H1 (cell line): ENCODE results near the gene PLTP. TPM values are rescaled to one million over a fixed set of nuclear protein-coding genes. Genes with fewer than 3 reads are reported as not detected.

Experiments
- CTCF ChIA-PET: fragments of 300-600 bp; sonication (Branson Sonifier 250); formaldehyde crosslinking; loops from one replicate; lab custom pipeline; 2021; ENCODE audit not compliant: partially characterized antibody; lab: Charles Lee
- POLR2A ChIA-PET: fragments of 300-600 bp; sonication (Branson Sonifier 250); formaldehyde crosslinking; loops from one replicate; lab custom pipeline; 2021; ENCODE audit warnings: inconsistent platforms; ENCODE audit not compliant: partially characterized antibody; lab: Charles Lee
- DNase-seq, 2 experiments: peaks; one replicate each; pipeline versions ENCODE4 v3.0.0 to v3.0.0-alpha.2; 2010 to 2022; ENCODE audit warnings: low spot score in 2 of 2, low read depth in 1 of 2, mixed read lengths in 1 of 2
- FAIRE-seq: peaks from 2 replicates; lab custom pipeline; 2011; peaks lifted over from hg19 to GRCh38; lab: Jason Lieb, UNC
- H2AFZ ChIP-seq: 2 replicates; pipeline ENCODE4 v1.8.1; 2012; ENCODE audit warnings: low read length, inconsistent platforms
- H2AK5ac ChIP-seq: 2 replicates; pipeline ENCODE4 v1.6.1; 2013; ENCODE audit warnings: low read depth, low read length
- H2BK120ac ChIP-seq: replicated peaks from 2 replicates; pipeline ENCODE3; 2013; ENCODE audit warnings: low read depth, low read length, inconsistent platforms
- H2BK12ac ChIP-seq: 2 replicates; pipeline ENCODE4 v1.6.1; 2013; ENCODE audit warnings: low read depth, low read length
- H2BK15ac ChIP-seq: 2 replicates; pipeline ENCODE4 v1.6.1; 2013; ENCODE audit warnings: low read length
- H2BK20ac ChIP-seq: 2 replicates; pipeline ENCODE4 v1.6.1; 2013; ENCODE audit warnings: low read length
- H2BK5ac ChIP-seq: 2 replicates; pipeline ENCODE4 v1.6.1; 2013; ENCODE audit warnings: low read depth, low read length
- H3K14ac ChIP-seq: 2 replicates; pipeline ENCODE4 v1.6.1; 2013; ENCODE audit warnings: inconsistent platforms; ENCODE audit not compliant: insufficient read length
- H3K18ac ChIP-seq: 2 replicates; pipeline ENCODE4 v1.6.1; 2013; ENCODE audit warnings: low read length; ENCODE audit errors: extremely low read depth
- H3K23ac ChIP-seq: 2 replicates; pipeline ENCODE4 v1.6.1; 2013; ENCODE audit warnings: inconsistent platforms; ENCODE audit not compliant: insufficient read length
- H3K23me2 ChIP-seq: 2 replicates; pipeline ENCODE4 v1.6.1; 2013; ENCODE audit warnings: low read depth, low read length
- H3K27ac ChIP-seq: 2 replicates; pipeline ENCODE4 v1.6.1; 2011; ENCODE audit warnings: low read depth, low read length, inconsistent platforms
- H3K27me3 ChIP-seq, 4 experiments: replicated peaks in 1 of 4; 1 replicate in 1 of 4; 2 replicates in 3 of 4; pipeline versions ENCODE4 v1.6.1 to v1.8.1; 2011 to 2013; ENCODE audit warnings: low read length in 3 of 4, mild to moderate bottlenecking in 3 of 4, inconsistent platforms in 2 of 4, mixed read lengths in 2 of 4, moderate library complexity in 1 of 4; ENCODE audit not compliant: control insufficient read depth in 3 of 4, insufficient read depth in 3 of 4; ENCODE audit errors: extremely low read depth in 1 of 4
- H3K36me3 ChIP-seq, 4 experiments: 2 replicates each; pipeline versions ENCODE4 v1.6.1 to v1.8.1; 2011 to 2013; ENCODE audit warnings: mild to moderate bottlenecking in 4 of 4, low read length in 3 of 4, moderate library complexity in 2 of 4, control low read depth in 1 of 4, inconsistent platforms in 1 of 4; ENCODE audit not compliant: insufficient read depth in 4 of 4, control insufficient read depth in 2 of 4
- H3K4ac ChIP-seq: replicated peaks from 2 replicates; pipeline ENCODE3; 2013; ENCODE audit warnings: low read length, low read depth, mixed read lengths, inconsistent platforms; ENCODE audit not compliant: insufficient read length
- H3K4me1 ChIP-seq, 4 experiments: replicated peaks in 1 of 4; 1 replicate in 1 of 4; 2 replicates in 3 of 4; pipeline versions ENCODE4 v1.6.1 to v1.8.1; 2011 to 2013; ENCODE audit warnings: low read length in 3 of 4, inconsistent platforms in 2 of 4, mixed read lengths in 1 of 4; ENCODE audit not compliant: insufficient read depth in 4 of 4, control insufficient read depth in 3 of 4
- H3K4me2 ChIP-seq, 2 experiments: 2 replicates each; pipeline versions ENCODE4 v1.6.1 to v1.8.1; 2011 to 2013; ENCODE audit warnings: low read depth in 2 of 2, low read length in 2 of 2, control low read depth in 1 of 2, inconsistent platforms in 1 of 2, mild to moderate bottlenecking in 1 of 2; ENCODE audit not compliant: insufficient read depth in 1 of 2
- H3K4me3 ChIP-seq, 4 experiments: fragments of 200-600, 300-600 bp in 1 of 4; sonication (generic), shearing (Covaris generic), sonication (Bioruptor Twin) in 1 of 4; 2 replicates each; pipeline versions ENCODE4 v1.5.1 to v1.8.1; 2011 to 2016; ENCODE audit warnings: low read length in 4 of 4, low read depth in 3 of 4, control low read depth in 2 of 4, inconsistent platforms in 2 of 4, mild to moderate bottlenecking in 2 of 4, mixed read lengths in 1 of 4, moderate library complexity in 1 of 4; ENCODE audit not compliant: insufficient read depth in 2 of 4; ENCODE audit errors: extremely low read depth in 1 of 4
- H3K56ac ChIP-seq: replicated peaks from 2 replicates; pipeline ENCODE3; 2013; ENCODE audit warnings: low read depth, mild to moderate bottlenecking, mixed read lengths, low read length, inconsistent platforms; ENCODE audit not compliant: insufficient read length
- H3K79me1 ChIP-seq: 2 replicates; pipeline ENCODE4 v1.6.1; 2013; ENCODE audit warnings: low read depth, low read length, control low read depth
- H3K79me2 ChIP-seq, 2 experiments: 2 replicates each; pipeline versions ENCODE4 v1.6.1 to v1.8.1; 2012 to 2013; ENCODE audit warnings: low read length in 2 of 2, mild to moderate bottlenecking in 2 of 2, inconsistent platforms in 1 of 2; ENCODE audit not compliant: insufficient read depth in 2 of 2, control insufficient read depth in 1 of 2
- H3K9ac ChIP-seq, 4 experiments: replicated peaks in 1 of 4; 1 replicate in 1 of 4; 2 replicates in 3 of 4; pipeline versions ENCODE4 v1.6.1 to v1.8.1; 2011 to 2013; ENCODE audit warnings: low read depth in 3 of 4, low read length in 3 of 4, control low read depth in 2 of 4, mild to moderate bottlenecking in 2 of 4, moderate library complexity in 2 of 4, inconsistent platforms in 1 of 4; ENCODE audit errors: extremely low read depth in 1 of 4
- H3K9me3 ChIP-seq, 2 experiments: 2 replicates each; pipeline versions ENCODE4 v1.6.1 to v1.8.1; 2012 to 2013; ENCODE audit warnings: mild to moderate bottlenecking in 2 of 2, moderate library complexity in 2 of 2, control low read depth in 1 of 2, inconsistent platforms in 1 of 2, low read depth in 1 of 2, low read length in 1 of 2, mixed read lengths in 1 of 2; ENCODE audit not compliant: insufficient read depth in 2 of 2
- H4K20me1 ChIP-seq, 2 experiments: replicated peaks in 1 of 2; 2 replicates each; pipeline versions ENCODE3 to v1.8.1; 2011 to 2013; ENCODE audit warnings: inconsistent platforms in 2 of 2, low read length in 2 of 2, mild to moderate bottlenecking in 1 of 2; ENCODE audit not compliant: insufficient read depth in 2 of 2, control insufficient read depth in 1 of 2
- H4K5ac ChIP-seq: 2 replicates; pipeline ENCODE4 v1.6.1; 2013; ENCODE audit warnings: low read length, low read depth, mixed read lengths, inconsistent platforms; ENCODE audit not compliant: insufficient read length
- H4K8ac ChIP-seq: 2 replicates; pipeline ENCODE4 v1.8.0; 2013; ENCODE audit warnings: mild to moderate bottlenecking, moderate library complexity, low read length, inconsistent platforms; ENCODE audit not compliant: insufficient read depth; ENCODE audit errors: extremely low read depth
- H4K91ac ChIP-seq: replicated peaks from 2 replicates; pipeline ENCODE3; 2013; ENCODE audit warnings: low read length, mixed read lengths, inconsistent platforms; ENCODE audit not compliant: insufficient read length
- ASH2L ChIP-seq: fragments of 200-600, 300-600 bp; sonication (generic); IDR thresholded peaks from one replicate; pipeline ENCODE4 v1.7.1; 2017; ENCODE audit warnings: low read length
- EP300 ChIP-seq, 2 experiments: IDR thresholded peaks; 1 replicate in 1 of 2; 2 replicates in 1 of 2; pipeline ENCODE4 v1.6.1; 2011 to 2012; ENCODE audit warnings: low read depth in 2 of 2, low read length in 2 of 2, mild to moderate bottlenecking in 2 of 2, borderline replicate concordance in 1 of 2, inconsistent platforms in 1 of 2, moderate library complexity in 1 of 2
- GTF2F1 ChIP-seq: IDR thresholded peaks from 2 replicates; pipeline ENCODE4 v1.6.1; 2012; ENCODE audit warnings: low read depth, low read length, improper control_type of control experiment, borderline replicate concordance
- KDM5A ChIP-seq: fragments of 200-600 bp; IDR thresholded peaks from 2 replicates; pipeline ENCODE4 v1.7.1; 2012; ENCODE audit warnings: mild to moderate bottlenecking, low read length, inconsistent platforms, mixed read lengths
- NANOG ChIP-seq: IDR thresholded peaks from 2 replicates; pipeline ENCODE4 v1.6.1; 2011; ENCODE audit warnings: low read length, low read depth, mild to moderate bottlenecking, inconsistent platforms; ENCODE audit not compliant: insufficient read depth, poor library complexity, severe bottlenecking
- RNF2 ChIP-seq: fragments of 200-900, 300-1000 bp; sonication (generic); IDR thresholded peaks from 2 replicates; pipeline ENCODE4 v1.7.1; 2016; ENCODE audit warnings: borderline replicate concordance, low read depth, mild to moderate bottlenecking, antibody characterized with exemption, low read length; ENCODE audit not compliant: poor library complexity, severe bottlenecking; ENCODE audit errors: missing control alignments
- SIX5 ChIP-seq: IDR thresholded peaks from 2 replicates; pipeline ENCODE4 v1.6.1; 2011; ENCODE audit warnings: mild to moderate bottlenecking, low read depth, low read length
- YY1 ChIP-seq: IDR thresholded peaks from 2 replicates; pipeline ENCODE4 v1.6.1; 2011; ENCODE audit warnings: low read depth, mild to moderate bottlenecking, low read length
- WGBS, 2 experiments: shearing (Covaris generic) in 1 of 2; methylation state at CpG; one replicate each; pipeline versions ENCODE4 v1.1.6 to v1.1.7; 2013 to 2015; ENCODE audit warnings: low lambda C conversion rate in 2 of 2, mixed read lengths in 2 of 2, inconsistent platforms in 1 of 2, low coverage in 1 of 2, missing lambda C conversion rate in 1 of 2; ENCODE audit not compliant: insufficient replicate concordance in 2 of 2, insufficient coverage in 1 of 2, insufficient read length in 1 of 2; ENCODE audit errors: extremely low coverage in 1 of 2, missing lambda C conversion rate in 1 of 2; 5-methylcytosine and 5-hydroxymethylcytosine counted together
- polyA plus RNA-seq, 7 experiments: library from polyadenylated mRNA; depleted of rRNA in 3 of 7; stranded (reverse) in 5 of 7; unstranded in 2 of 7; fragments of >200 nt in 5 of 7; fragments of 200-250 nt in 2 of 7; gene quantifications; 1 replicate in 5 of 7; 2 replicates in 1 of 7; 4 replicates in 1 of 7; pipeline versions ENCODE4 v1.2.1 to v1.2.3, GENCODE V29; 2011 to 2013; ENCODE audit warnings: missing spikeins in 2 of 7, mixed read lengths in 2 of 7
- total RNA-seq: library from RNA; stranded (reverse); fragmentation: NEBNext Ultra II Directional; extraction: Animal tissue kit (Norgen Biotek cat#: 25700); gene quantifications from 2 replicates; pipeline ENCODE4 v1.2.1, GENCODE V29; 2021
- TF ChIP-seq, protein P1 (sequence below): IDR thresholded peaks from 2 replicates; pipeline ENCODE4 v1.6.1; 2012; ENCODE audit warnings: inconsistent platforms

The PLTP gene
- total and polyA plus RNA-seq, 2 of the 8 experiments (the other 6 are each of a cell fraction or from before 2014, with no cell fraction given), result 120 to 194 TPM

DNA sequence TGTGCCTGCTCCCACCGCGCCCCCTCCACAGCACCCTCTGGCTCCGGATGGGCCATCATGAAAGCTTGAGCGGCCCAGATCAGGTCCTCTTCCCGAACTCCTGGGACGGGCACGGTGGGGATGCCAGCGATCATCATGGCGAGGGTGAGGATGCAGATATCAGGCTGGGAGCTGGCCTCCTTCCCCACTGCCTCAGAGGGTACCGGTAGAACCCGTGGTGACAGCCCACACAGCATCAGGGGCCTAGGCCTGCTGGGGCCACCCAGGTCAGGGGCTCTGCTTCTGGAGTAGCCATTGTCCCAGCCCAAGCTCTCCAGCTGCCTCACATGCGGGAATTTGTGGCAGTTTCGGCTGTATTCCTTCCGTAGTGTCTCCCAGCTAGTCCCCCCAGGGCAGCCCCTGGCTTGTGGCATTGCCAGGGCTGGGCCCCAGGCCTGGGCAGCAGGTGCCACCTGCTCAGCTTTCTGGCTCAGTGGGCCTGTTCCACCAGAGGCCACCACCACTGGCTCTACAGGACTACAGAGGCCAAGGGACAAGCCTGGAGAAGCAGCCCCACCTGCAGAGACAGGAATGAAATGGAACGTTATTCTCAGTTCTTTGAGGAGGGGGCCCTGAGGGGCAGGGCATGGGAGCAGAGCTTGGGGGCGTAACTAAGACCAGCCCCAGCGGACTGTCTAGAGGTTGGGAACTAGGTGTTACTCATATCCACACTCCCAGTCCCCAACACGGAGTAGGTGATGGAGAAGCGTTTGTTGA lies 25.2 kb downstream of the PLTP start:
- no peak overlapping the region for H2BK15ac ChIP-seq
- H3K27ac ChIP-seq, result no peak overlapping the region
- H2AFZ ChIP-seq, result no peak overlapping the region
- 0 out of 2 replicates have a peak overlapping the region, but pooled peaks have one; percentile 35 for H4K8ac ChIP-seq
- ChIA-PET CTCF (interaction anchor here (1.0 kb wide), 1 partner anchor 65 kb away, joined by 3 read pairs; no protein-coding TSS in a partner anchor), POLR2A (interaction anchor here (0.6 to 1.7 kb wide), 9 partner anchors 9 to 62 kb away, joined by 3 to 8 read pairs (median 4); partner anchors contain the start of gene PCIF1)
- DNase-seq (no peak), FAIRE-seq (no peak)
- H3K23me2 ChIP-seq, result peaks cover 13% of the 10 kb centered on the region; the same call in 1 of the 2 replicates
- no peak overlapping the region for H3K14ac ChIP-seq
- no peak overlapping the region for H3K56ac ChIP-seq
- H2BK12ac ChIP-seq, result no peak overlapping the region
- no peak overlapping the region for H2BK120ac ChIP-seq
- no peak overlapping the region for H3K4me3 ChIP-seq
- 94% methylated on average over 19 of the region's 19 CpGs; no CpG with 5 or more reads in 1 of the 2 experiments for WGBS, 2 experiments
- H3K23ac ChIP-seq, result no peak overlapping the region
- H3K79me1 ChIP-seq, result peaks cover 3% of the 10 kb centered on the region; the same call in 1 of the 2 replicates
- H2AK5ac ChIP-seq, result no peak overlapping the region
- no peak overlapping the region for H4K5ac ChIP-seq
- peaks cover 0 to 7% (median 4%) of the 10 kb centered on the region in 4 experiments; a peak in 6 of 7 replicates for H3K4me1 ChIP-seq
- no peak overlapping the region for H4K91ac ChIP-seq
- no peak overlapping the region for H2BK5ac ChIP-seq
- no peak overlapping the region for H3K4ac ChIP-seq
- H3K79me2 ChIP-seq, result peaks cover 0 to 17% of the 10 kb centered on the region in 2 experiments; a peak in 1 of 4 replicates
- no peak overlapping the region for H2BK20ac ChIP-seq
- no peak overlapping the region for H3K9ac ChIP-seq
- H4K20me1 ChIP-seq, result peaks cover 0 to 7% of the 10 kb centered on the region in 2 experiments
- H3K9me3 ChIP-seq, result no peaks in the 10 kb centered on the region
- no peak overlapping the region for H3K4me2 ChIP-seq
- no peak overlapping the region for H3K18ac ChIP-seq
- H3K27me3 ChIP-seq, result no peaks in the 10 kb centered on the region
- peaks cover 8 to 18% (median 16%) of the 10 kb centered on the region in 4 experiments for H3K36me3 ChIP-seq
- no peak for TF ChIP-seq RNF2
- TF ChIP-seq, protein P1, sequence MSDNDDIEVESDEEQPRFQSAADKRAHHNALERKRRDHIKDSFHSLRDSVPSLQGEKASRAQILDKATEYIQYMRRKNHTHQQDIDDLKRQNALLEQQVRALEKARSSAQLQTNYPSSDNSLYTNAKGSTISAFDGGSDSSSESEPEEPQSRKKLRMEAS, result no peak
- no peak for TF ChIP-seq YY1
- no peak for TF ChIP-seq EP300 (IDR thresholded peaks at IDR 0.05; ENCODE audit: borderline replicate concordance in 1 of 2, low read depth in 2 of 2, low read length in 2 of 2)
- TF ChIP-seq ASH2L, result no peak
- TF ChIP-seq NANOG, result no peak
- no peak for TF ChIP-seq GTF2F1
- no peak for TF ChIP-seq KDM5A
- no peak for TF ChIP-seq SIX5
